PFSK-1 (cell line): ENCODE data around the gene LRBA.

Source experiments
- SIN3A ChIP-seq: IDR thresholded peaks from 2 replicates; pipeline ENCODE4 v1.6.1; 2012; ENCODE audit warnings: mild to moderate bottlenecking, low read length, moderate library complexity, borderline replicate concordance; ENCODE audit not compliant: insufficient read depth
- TAF1 ChIP-seq: IDR thresholded peaks from 2 replicates; pipeline ENCODE4 v1.6.1; 2012; ENCODE audit warnings: low read length, control low read depth, borderline replicate concordance; ENCODE audit not compliant: insufficient read depth
- TF ChIP-seq, protein P1 (sequence below), 2 experiments: IDR thresholded peaks; 2 replicates each; pipeline versions ENCODE4 v1.6.1 to v1.8.0; 2011 to 2012; ENCODE audit warnings: low read depth in 2 of 2, low read length in 2 of 2, control low read depth in 1 of 2, inconsistent platforms in 1 of 2, mild to moderate bottlenecking in 1 of 2, moderate library complexity in 1 of 2; ENCODE audit not compliant: insufficient read depth in 1 of 2

DNA sequence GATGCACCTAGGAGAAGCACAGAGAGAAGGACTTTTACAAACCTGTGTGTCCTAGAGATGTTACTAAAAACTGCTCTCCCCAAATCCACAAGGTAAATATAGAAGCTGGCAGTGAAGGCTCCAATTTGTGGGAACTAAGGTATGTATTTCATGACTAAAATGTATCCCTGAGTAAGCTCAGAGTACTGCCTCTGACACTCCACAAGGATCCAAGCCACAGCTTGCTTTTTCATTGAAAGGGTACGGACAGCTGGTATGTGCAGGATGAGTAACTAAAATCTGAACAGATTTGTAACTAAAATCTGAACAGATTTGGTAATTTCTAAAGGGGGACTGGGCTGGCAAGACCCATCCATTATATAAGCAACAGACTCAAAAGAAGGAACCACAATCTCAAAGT lies 749.3 kb downstream of the LRBA start:
- TF ChIP-seq TAF1 (no peak), SIN3A (no peak)
- TF ChIP-seq, protein P1, sequence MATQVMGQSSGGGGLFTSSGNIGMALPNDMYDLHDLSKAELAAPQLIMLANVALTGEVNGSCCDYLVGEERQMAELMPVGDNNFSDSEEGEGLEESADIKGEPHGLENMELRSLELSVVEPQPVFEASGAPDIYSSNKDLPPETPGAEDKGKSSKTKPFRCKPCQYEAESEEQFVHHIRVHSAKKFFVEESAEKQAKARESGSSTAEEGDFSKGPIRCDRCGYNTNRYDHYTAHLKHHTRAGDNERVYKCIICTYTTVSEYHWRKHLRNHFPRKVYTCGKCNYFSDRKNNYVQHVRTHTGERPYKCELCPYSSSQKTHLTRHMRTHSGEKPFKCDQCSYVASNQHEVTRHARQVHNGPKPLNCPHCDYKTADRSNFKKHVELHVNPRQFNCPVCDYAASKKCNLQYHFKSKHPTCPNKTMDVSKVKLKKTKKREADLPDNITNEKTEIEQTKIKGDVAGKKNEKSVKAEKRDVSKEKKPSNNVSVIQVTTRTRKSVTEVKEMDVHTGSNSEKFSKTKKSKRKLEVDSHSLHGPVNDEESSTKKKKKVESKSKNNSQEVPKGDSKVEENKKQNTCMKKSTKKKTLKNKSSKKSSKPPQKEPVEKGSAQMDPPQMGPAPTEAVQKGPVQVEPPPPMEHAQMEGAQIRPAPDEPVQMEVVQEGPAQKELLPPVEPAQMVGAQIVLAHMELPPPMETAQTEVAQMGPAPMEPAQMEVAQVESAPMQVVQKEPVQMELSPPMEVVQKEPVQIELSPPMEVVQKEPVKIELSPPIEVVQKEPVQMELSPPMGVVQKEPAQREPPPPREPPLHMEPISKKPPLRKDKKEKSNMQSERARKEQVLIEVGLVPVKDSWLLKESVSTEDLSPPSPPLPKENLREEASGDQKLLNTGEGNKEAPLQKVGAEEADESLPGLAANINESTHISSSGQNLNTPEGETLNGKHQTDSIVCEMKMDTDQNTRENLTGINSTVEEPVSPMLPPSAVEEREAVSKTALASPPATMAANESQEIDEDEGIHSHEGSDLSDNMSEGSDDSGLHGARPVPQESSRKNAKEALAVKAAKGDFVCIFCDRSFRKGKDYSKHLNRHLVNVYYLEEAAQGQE (IDR thresholded peaks at IDR 0.05; ENCODE audit: insufficient read depth in 1 of 2, low read depth in 2 of 2, low read length in 2 of 2): no peak
